NCI-H82 treated with DMSO at 0.1 percent for 48 hours (cell line): Measurements from ENCODE around the gene TBC1D30.

Experiments used
- DNase-seq: peaks from one replicate; lab custom pipeline; 2025; ENCODE audit not compliant: unreplicated experiment; lab: John Stamatoyannopoulos, UW

The TBC1D30 gene

GRCh38 chr12:64858882-64859605 is 34.6 kb downstream of the TBC1D30 start:
- no peak for DNase-seq

GRCh38 chr12:64860446-64860998 is 36.1 kb downstream of the TBC1D30 start:
- DNase-seq: no peak

GRCh38 chr12:64864319-64864718 is 39.9 kb downstream of the TBC1D30 start:
- no peak for DNase-seq

GRCh38 chr12:64875186-64875585 is 50.7 kb downstream of the TBC1D30 start:
- DNase-seq: no peak

- DNase-seq: no peak
Observed at GRCh38 chr12:64876388-64877071, 52.1 kb downstream of the TBC1D30 start.

- DNase-seq: no peak
Observed at GRCh38 chr12:64877363-64878004, 53.0 kb downstream of the TBC1D30 start.

GRCh38 chr12:64882687-64883086 is 58.2 kb downstream of the TBC1D30 start:
- no peak for DNase-seq

GRCh38 chr12:64883264-64884163 is 59.1 kb downstream of the TBC1D30 start:
- peak; percentile 54 for DNase-seq

GRCh38 chr12:64884164-64884542 is 59.7 kb downstream of the TBC1D30 start:
- DNase-seq: no peak

GRCh38 chr12:64884728-64885127 is 60.3 kb downstream of the TBC1D30 start:
- no peak for DNase-seq

- no peak for DNase-seq
Observed at GRCh38 chr12:64889434-64890216, 65.2 kb downstream of the TBC1D30 start.

GRCh38 chr12:64890873-64891468 is 66.5 kb downstream of the TBC1D30 start:
- DNase-seq: peak; percentile 64

GRCh38 chr12:64891629-64892028 is 67.2 kb downstream of the TBC1D30 start:
- DNase-seq: no peak

GRCh38 chr12:64892561-64892960 is 68.1 kb downstream of the TBC1D30 start:
- no peak for DNase-seq

GRCh38 chr12:64893961-64894360 is 69.5 kb downstream of the TBC1D30 start:
- no peak for DNase-seq

- DNase-seq: no peak
Observed at GRCh38 chr12:64894827-64895475, 70.5 kb downstream of the TBC1D30 start.

GRCh38 chr12:64895526-64895925 is 71.1 kb downstream of the TBC1D30 start:
- no peak for DNase-seq

- no peak for DNase-seq
Observed at GRCh38 chr12:64900540-64900939, 76.1 kb downstream of the TBC1D30 start.

GRCh38 chr12:64903479-64904152 is 79.2 kb downstream of the TBC1D30 start:
- DNase-seq: no peak
